Smooth muscle cell (in vitro differentiated cells): Measurements from ENCODE around the gene NUDT14. TPM values are rescaled to one million over a fixed set of nuclear protein-coding genes. Genes with fewer than 3 reads are reported as not detected.

Source experiments
- DNase-seq: peaks from one replicate; lab custom pipeline; 2025; ENCODE audit not compliant: unreplicated experiment; lab: John Stamatoyannopoulos, UW
- H2AFZ ChIP-seq: fragments of 200-600 bp; sonication (generic); 2 replicates; pipeline ENCODE4 v1.6.0; 2016; ENCODE audit warnings: antibody characterized with exemption, low read depth, mild to moderate bottlenecking
- H3F3A ChIP-seq: fragments of 200-600 bp; sonication (generic); 2 replicates; pipeline ENCODE4 v1.6.0; 2017; ENCODE audit warnings: antibody characterized with exemption, low read depth
- H3K27ac ChIP-seq: fragments of 200-600 bp; sonication (generic); 2 replicates; pipeline ENCODE4 v1.5.1; 2016; ENCODE audit warnings: low read depth, mild to moderate bottlenecking
- H3K27me3 ChIP-seq: fragments of 200-600 bp; sonication (generic); 2 replicates; pipeline ENCODE4 v1.6.1; 2016; ENCODE audit warnings: low read depth, mild to moderate bottlenecking
- H3K36me3 ChIP-seq: fragments of 200-600 bp; sonication (generic); 2 replicates; pipeline ENCODE4 v1.5.1; 2016; ENCODE audit warnings: low read depth
- H3K4me1 ChIP-seq: fragments of 200-600 bp; sonication (generic); 2 replicates; pipeline ENCODE4 v1.5.1; 2016; ENCODE audit warnings: low read depth
- H3K4me2 ChIP-seq: fragments of 200-600 bp; sonication (generic); 2 replicates; pipeline ENCODE4 v1.6.0; 2016; ENCODE audit warnings: mild to moderate bottlenecking
- H3K4me3 ChIP-seq: fragments of 200-600 bp; sonication (generic); 2 replicates; pipeline ENCODE4 v1.5.1; 2016; ENCODE audit warnings: mild to moderate bottlenecking
- H3K79me2 ChIP-seq: fragments of 200-600 bp; sonication (generic); 2 replicates; pipeline ENCODE4 v1.6.0; 2016; ENCODE audit warnings: low read depth, mild to moderate bottlenecking
- H3K9ac ChIP-seq: fragments of 200-600 bp; sonication (generic); 2 replicates; pipeline ENCODE4 v1.6.0; 2016; ENCODE audit warnings: low read depth
- H3K9me3 ChIP-seq: fragments of 200-600 bp; sonication (generic); replicated peaks from 2 replicates; pipeline ENCODE4 v1.5.1; 2016; ENCODE audit warnings: low read depth
- H4K20me1 ChIP-seq: fragments of 200-600 bp; sonication (generic); 2 replicates; pipeline ENCODE4 v1.6.0; 2016; ENCODE audit warnings: low read depth
- WGBS: methylation state at CpG from one replicate; pipeline ENCODE4 v1.1.7; 2016; ENCODE audit warnings: low lambda C conversion rate; 5-methylcytosine and 5-hydroxymethylcytosine counted together
- polyA plus RNA-seq: library from polyadenylated mRNA; unstranded; fragments of >200 nt; fragmentation: Nextera tagmentation; extraction: Ambion mirVana; gene quantifications from 2 replicates; pipeline ENCODE4 v1.2.1, GENCODE V29; 2016
- total RNA-seq: library from RNA; depleted of rRNA; stranded (reverse); fragments of >200 nt; gene quantifications from 2 replicates; pipeline ENCODE4 v1.2.3, GENCODE V29; 2014
- TF ChIP-seq, protein P1 (sequence below): fragments of 200-600 bp; sonication (generic); IDR thresholded peaks from 2 replicates; pipeline ENCODE4 v1.5.1; 2017; ENCODE audit warnings: borderline replicate concordance, mild to moderate bottlenecking, antibody characterized with exemption; ENCODE audit not compliant: insufficient read depth, poor library complexity, severe bottlenecking

The NUDT14 gene
- total and polyA plus RNA-seq, 2 experiments from 2014 or later: 7.9 to 30.7 TPM

- Histone ChIP-seq H3K4me1 (no peaks in the 10 kb centered on the region), H3K27ac (no peak overlapping the region), H3K36me3 (no peaks in the 10 kb centered on the region), H3K79me2 (no peaks in the 10 kb centered on the region), H3K4me3 (no peak overlapping the region), H4K20me1 (peaks cover 73% of the 10 kb centered on the region), H3K27me3 (peaks cover 15% of the 10 kb centered on the region), H3K9me3 (no peaks in the 10 kb centered on the region), H2AFZ (no peak overlapping the region), H3K9ac (no peak overlapping the region), H3K4me2 (no peak overlapping the region), H3F3A (no peaks in the 10 kb centered on the region)
- TF ChIP-seq, protein P1, sequence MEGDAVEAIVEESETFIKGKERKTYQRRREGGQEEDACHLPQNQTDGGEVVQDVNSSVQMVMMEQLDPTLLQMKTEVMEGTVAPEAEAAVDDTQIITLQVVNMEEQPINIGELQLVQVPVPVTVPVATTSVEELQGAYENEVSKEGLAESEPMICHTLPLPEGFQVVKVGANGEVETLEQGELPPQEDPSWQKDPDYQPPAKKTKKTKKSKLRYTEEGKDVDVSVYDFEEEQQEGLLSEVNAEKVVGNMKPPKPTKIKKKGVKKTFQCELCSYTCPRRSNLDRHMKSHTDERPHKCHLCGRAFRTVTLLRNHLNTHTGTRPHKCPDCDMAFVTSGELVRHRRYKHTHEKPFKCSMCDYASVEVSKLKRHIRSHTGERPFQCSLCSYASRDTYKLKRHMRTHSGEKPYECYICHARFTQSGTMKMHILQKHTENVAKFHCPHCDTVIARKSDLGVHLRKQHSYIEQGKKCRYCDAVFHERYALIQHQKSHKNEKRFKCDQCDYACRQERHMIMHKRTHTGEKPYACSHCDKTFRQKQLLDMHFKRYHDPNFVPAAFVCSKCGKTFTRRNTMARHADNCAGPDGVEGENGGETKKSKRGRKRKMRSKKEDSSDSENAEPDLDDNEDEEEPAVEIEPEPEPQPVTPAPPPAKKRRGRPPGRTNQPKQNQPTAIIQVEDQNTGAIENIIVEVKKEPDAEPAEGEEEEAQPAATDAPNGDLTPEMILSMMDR: no peak
- 92% methylated on average over 18 of the region's 18 CpGs for WGBS
- DNase-seq: no peak
Measured at GRCh38 chr14:105163040-105163742, 17.9 kb downstream of the NUDT14 start.

DNA sequence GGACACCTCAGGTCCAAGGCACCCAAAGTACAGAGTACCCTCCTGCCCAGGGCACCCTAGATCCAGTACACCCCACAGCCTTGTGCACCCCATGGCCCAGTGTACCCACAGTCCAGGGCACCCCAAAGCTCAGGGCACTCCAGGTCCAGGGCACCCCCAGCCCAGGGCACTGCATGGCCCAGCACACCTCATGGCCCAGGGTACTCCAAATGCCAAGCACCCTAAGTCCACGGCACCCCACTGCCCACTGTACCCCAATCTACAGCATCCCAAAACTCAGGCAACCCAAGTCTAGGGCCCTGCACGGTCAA, 18.5 kb downstream of the NUDT14 start:
- DNase-seq: no peak
- Histone ChIP-seq H3K4me1 (no peaks in the 10 kb centered on the region), H3K4me2 (no peak overlapping the region), H3K36me3 (no peaks in the 10 kb centered on the region), H3K4me3 (no peak overlapping the region), H3K9ac (no peak overlapping the region), H4K20me1 (peaks cover 79% of the 10 kb centered on the region), H3K9me3 (no peaks in the 10 kb centered on the region), H3K27me3 (peaks cover 12% of the 10 kb centered on the region), H3F3A (no peaks in the 10 kb centered on the region), H3K79me2 (no peaks in the 10 kb centered on the region), H2AFZ (no peak overlapping the region), H3K27ac (no peak overlapping the region)
- TF ChIP-seq, protein P1: no peak
- WGBS: 96% methylated on average over 2 of the region's 2 CpGs

DNA sequence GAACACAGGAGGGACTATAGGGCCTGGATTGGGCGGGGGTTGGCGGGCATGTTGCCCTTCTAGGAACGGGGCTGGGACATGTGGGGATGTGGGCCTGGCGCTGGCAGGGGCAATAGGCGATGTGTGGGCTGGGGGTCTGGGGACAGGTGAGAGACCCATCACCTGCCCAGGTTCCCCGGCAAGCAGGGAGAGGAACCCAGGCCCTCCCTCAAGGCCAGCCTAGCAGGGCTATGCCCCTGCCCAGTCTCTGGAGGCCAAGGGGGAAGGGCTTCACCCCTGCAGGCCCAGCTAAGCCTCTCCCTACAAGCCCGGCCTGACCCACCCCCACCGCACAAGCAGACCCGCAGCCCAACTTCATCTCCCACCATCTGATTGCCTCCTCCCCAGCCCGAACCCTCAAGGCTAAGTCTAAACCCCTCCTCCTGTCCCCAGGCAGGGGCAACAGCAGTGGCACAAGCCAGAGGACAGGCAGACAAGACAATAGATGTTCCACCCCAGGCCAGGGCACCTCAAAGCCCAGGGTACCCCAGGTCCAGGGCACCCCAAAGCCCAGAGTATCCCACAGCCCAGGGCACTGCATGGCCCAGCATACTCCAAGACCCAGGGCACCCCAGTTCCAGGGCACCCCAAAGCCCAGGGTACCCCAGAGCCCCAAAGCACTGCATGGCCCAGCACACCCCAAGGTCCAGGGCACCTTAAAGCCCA, 19.0 kb downstream of the NUDT14 start:
- no peaks in the 10 kb centered on the region for H3K4me1 ChIP-seq
- H3K36me3 ChIP-seq: no peaks in the 10 kb centered on the region
- DNase-seq: no peak
- no peak overlapping the region for H3K27ac ChIP-seq
- H2AFZ ChIP-seq: no peak overlapping the region
- WGBS: 95% methylated on average over 9 of the region's 10 CpGs
- H3K79me2 ChIP-seq: no peaks in the 10 kb centered on the region
- H4K20me1 ChIP-seq: peaks cover 83% of the 10 kb centered on the region
- no peaks in the 10 kb centered on the region for H3F3A ChIP-seq
- no peak overlapping the region for H3K9ac ChIP-seq
- peaks cover 10% of the 10 kb centered on the region for H3K27me3 ChIP-seq
- H3K4me3 ChIP-seq: no peak overlapping the region
- TF ChIP-seq, protein P1: no peak
- no peaks in the 10 kb centered on the region for H3K9me3 ChIP-seq
- H3K4me2 ChIP-seq: no peak overlapping the region

DNA sequence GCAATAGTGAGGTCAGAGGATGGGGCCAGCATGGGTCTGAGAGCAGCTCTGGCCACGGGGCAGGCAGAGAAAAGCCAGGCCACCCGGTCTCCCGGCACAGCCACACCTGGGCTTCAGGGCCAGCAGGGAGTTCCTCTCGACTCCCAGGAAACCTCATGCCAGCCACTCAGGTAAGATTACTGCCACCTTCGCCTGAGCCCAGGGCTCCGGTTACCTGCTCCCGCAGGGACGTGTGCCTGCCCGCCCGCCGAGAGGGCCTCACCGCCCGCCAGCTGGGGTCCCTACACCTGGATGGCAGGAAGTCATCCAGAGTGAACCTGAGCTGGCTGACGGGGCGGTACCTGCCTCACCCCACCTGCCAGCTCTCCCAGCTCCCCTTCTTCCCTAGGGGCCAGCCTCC, 19.8 kb downstream of the NUDT14 start:
- DNase-seq: no peak
- H4K20me1 ChIP-seq: peaks cover 77% of the 10 kb centered on the region
- no peaks in the 10 kb centered on the region for H3K79me2 ChIP-seq
- no peaks in the 10 kb centered on the region for H3K36me3 ChIP-seq
- no peak overlapping the region for H3K4me2 ChIP-seq
- peaks cover 2% of the 10 kb centered on the region for H3K27me3 ChIP-seq
- WGBS: 89% methylated on average over 15 of the region's 15 CpGs
- H3K9ac ChIP-seq: no peak overlapping the region
- H3K4me1 ChIP-seq: no peaks in the 10 kb centered on the region
- H3K27ac ChIP-seq: no peak overlapping the region
- no peak overlapping the region for H3K4me3 ChIP-seq
- TF ChIP-seq, protein P1: no peak
- no peak overlapping the region for H2AFZ ChIP-seq
- no peaks in the 10 kb centered on the region for H3K9me3 ChIP-seq
- H3F3A ChIP-seq: no peaks in the 10 kb centered on the region
